SK-N-MC (cell line): Measurements from ENCODE around the gene CD200R1.

Experiments
- EZH2 ChIP-seq: fragments of 200-600 bp; sonication (generic); IDR thresholded peaks from one replicate; pipeline ENCODE4 v1.6.1; 2017; ENCODE audit warnings: antibody characterized with exemption
- POLR2AphosphoS5 ChIP-seq: IDR thresholded peaks from 2 replicates; pipeline ENCODE4 v1.6.1; 2012; ENCODE audit warnings: mild to moderate bottlenecking, low read depth, low read length, borderline replicate concordance

DNA sequence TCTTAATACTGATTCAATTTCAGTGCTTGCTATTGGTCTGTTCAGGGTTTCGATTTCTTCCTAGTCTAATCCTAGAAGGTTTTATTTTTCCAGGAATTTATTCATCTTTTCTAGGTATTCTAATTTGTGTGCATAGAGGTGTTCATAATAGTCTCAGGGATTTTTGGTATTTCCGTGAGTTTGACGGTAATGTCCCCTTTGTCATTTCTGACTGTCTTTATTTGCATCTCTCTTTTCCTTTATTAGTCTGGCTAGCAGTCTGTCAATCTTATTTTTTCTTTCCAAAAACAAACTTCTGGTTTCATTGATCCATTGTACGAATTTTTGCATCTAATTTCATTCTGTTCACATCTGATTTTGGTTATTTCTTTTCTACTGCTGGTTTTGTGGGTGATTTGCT, 93.0 kb downstream of the CD200R1 start:
- TF ChIP-seq POLR2AphosphoS5 = no peak
- TF ChIP-seq EZH2 = no peak
